Astrocyte of the spinal cord (primary cell): ENCODE data around the gene NAT9.

Experiments
- DNase-seq: peaks from one replicate; pipeline ENCODE4 v3.0.0; 2011; ENCODE audit warnings: low read depth, low spot score
- H3K4me3 ChIP-seq: 2 replicates; pipeline ENCODE4 v1.5.1; 2011; ENCODE audit warnings: low read depth, mild to moderate bottlenecking, low read length, moderate library complexity
- CTCF ChIP-seq: IDR thresholded peaks from 2 replicates; pipeline ENCODE4 v1.5.1; 2012; ENCODE audit warnings: low read depth, mild to moderate bottlenecking, low read length, inconsistent platforms
- in situ Hi-C: cut with HindIII; loops from 2 replicates; pipeline ENCODE4 v1.10.0; 2017; ENCODE audit warnings: low sequenced_read_pairs

Gene NAT9

GRCh38 chr17:74739227-74739831, 36.8 kb downstream of the NAT9 start:
- DNase-seq, result no peak
- in situ Hi-C loops, result no loop called here
- no peak for TF ChIP-seq CTCF
- H3K4me3 ChIP-seq, result no peak overlapping the region

DNA sequence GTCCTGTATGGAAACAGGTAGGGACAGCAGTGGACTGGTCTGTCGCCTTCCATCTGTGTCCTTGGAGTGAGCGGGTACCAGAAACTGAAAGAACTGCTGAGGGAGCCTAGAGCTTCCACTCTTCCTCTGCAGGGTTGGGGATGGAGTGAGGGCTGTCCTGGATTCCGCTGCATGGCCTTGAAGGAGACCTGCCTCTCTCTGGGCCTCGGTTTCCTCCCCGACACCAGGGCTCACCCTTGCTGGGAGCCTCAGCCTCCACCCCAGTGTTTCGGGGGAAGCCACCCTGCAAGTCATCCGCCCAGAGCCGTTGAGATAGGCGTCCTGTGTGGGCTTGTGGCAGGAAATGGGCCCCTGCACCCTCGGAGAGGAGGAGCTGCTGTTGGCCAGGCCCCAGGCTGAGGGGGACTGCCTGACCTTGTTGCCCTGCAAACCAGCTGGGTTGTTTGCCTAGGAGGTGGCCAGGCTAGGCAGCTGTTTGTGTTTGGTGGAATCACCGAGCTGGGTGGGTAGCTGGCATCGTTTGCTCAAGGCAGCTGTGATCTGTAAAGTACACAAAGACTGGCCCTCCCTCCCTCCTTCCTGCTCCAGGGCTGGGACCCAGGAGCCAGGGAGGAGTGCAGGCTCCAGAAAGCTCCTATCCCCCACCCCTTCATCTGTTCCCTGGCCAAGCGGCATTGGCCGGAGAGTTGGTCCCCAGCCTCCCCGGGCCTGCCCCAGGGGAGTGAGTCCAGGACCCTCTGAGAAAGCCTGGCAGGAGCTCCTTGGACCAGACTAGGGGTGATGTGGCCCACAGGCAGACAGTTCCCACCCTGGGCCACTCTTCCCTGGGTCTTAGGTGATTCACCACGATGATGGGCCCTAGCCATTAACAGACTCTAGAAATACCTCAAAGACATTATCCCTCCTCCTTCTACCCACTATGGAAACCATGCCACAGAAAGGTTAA, 37.8 kb downstream of the NAT9 start:
- no peak overlapping the region for H3K4me3 ChIP-seq
- DNase-seq, result no peak
- in situ Hi-C loops, result no loop called here
- TF ChIP-seq CTCF, result no peak

- TF ChIP-seq CTCF, result peak; percentile 35
- no peak overlapping the region for H3K4me3 ChIP-seq
- DNase-seq, result no peak
- in situ Hi-C loops, result no loop called here
Measured at GRCh38 chr17:74737299-74738050, 38.7 kb downstream of the NAT9 start.

DNA sequence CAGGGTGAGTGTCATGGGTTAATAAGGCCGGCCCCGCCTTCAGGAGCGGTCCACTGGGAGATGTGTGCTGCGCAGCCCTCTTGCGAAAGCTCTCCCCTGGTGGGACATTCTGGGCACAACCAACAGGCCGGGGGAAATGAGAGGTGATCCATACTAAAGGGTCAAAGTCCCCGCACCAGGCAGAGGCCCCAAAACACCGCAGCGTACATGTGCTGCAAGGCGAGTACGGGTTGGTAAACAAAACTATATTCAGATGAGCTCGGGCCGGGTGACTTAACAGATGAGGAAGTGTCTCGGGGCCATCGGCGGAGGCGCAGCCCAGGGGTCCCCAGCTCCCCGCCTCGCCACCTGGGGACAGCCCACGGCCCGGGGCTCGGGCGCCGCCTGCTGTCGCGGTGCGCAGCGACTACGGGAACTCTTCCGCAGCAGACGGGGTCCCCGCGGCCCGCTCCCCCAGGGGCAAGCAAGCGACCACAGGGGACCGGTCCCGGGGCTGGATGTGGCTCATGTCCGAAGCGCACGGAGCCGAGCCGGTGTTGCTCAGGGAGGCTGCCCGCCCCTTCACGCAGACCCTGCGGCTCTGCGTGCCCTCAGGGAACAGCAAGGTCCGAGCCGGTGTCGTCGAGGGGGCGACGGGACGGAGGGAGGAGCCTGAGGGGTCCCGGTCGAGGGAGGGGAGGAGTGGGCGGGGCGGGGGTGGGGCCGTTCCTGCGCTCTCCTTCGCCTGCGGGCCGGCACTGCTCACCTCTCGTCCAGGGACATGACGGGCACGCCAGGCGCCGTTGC, 39.4 kb downstream of the NAT9 start, which contains the start of gene RAB37:
TSS of gene RAB37 (plus strand) at position 744 of the 786 bp plus-strand sequence. CDS start at position 761, 17 bp downstream.
- H3K4me3 ChIP-seq, result no peak within 1 kb of the TSS
- in situ Hi-C loops, result no loop called here
- no peak for DNase-seq
- peak; percentile 30 for TF ChIP-seq CTCF

- H3K4me3 ChIP-seq, result no peak overlapping the region
- no peak for DNase-seq
- no peak for TF ChIP-seq CTCF
- in situ Hi-C loops, result no loop called here
Measured at GRCh38 chr17:74734256-74734655, 41.9 kb downstream of the NAT9 start.
